ENCODE results near the gene EMC10.
"Not testable (repeated sequence)": the region's sequence is repeated elsewhere in the genome, so short reads cannot be mapped to it uniquely, and the experiment has no call there.

Gene EMC10

GRCh38 chr19:50451223-50451534 is 25.1 kb upstream of the EMC10 start:
- DNase-seq (ENCODE audit: low read depth in 2 of 2): no peak

GRCh38 chr19:50453243-50453642 is 23.1 kb upstream of the EMC10 start:
- DNase-seq (ENCODE audit: low read depth in 2 of 2): no peak

DNA sequence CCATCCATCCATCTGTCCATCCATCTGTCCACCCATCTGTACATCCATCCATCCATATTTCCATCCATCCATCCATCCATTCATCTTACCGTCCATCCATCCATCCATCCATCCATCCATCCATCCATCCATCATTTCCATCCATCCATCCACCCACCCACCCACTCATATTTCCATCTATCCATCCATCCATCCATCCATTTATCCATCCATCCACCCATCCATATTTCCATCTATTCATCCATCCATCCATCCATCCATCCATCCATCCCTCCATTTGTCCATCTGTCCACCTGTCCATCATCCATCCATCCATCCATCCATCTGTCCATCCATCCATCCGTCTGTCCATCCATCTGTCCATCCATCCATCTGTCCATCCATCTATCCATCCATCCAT is 20.3 kb upstream of the EMC10 start:
- no peak for DNase-seq (ENCODE audit: low read depth in 2 of 2)

- DNase-seq (ENCODE audit: low read depth in 2 of 2): no peak
Observed at GRCh38 chr19:50457300-50457699, 19.0 kb upstream of the EMC10 start.

- no peak for DNase-seq (ENCODE audit: low read depth in 2 of 2)
Observed at GRCh38 chr19:50458396-50459066, 17.8 kb upstream of the EMC10 start.

- DNase-seq (ENCODE audit: low read depth in 2 of 2): no peak
Observed at GRCh38 chr19:50459067-50459456, 17.2 kb upstream of the EMC10 start.

DNA sequence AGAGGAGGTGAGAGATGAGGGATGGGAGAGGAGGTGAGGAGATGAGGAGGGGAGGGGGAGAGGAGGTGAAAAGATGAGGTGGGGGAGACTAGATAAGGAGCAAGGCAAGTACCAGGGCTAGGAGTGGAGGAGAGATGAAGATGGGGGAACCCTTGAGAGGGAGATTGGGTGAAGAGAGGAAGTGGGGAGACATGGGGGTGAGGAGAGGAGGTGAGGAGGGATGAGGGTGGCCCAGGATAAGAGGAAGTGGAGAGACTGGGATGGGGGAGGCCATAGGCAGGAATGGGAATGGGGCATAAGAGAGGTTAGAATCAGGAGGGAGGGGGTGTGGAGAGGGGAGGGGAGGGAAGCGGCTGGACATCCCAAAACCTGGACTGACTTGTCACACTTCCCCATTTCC is 16.7 kb upstream of the EMC10 start:
- no peak for DNase-seq (ENCODE audit: low read depth in 2 of 2)

DNA sequence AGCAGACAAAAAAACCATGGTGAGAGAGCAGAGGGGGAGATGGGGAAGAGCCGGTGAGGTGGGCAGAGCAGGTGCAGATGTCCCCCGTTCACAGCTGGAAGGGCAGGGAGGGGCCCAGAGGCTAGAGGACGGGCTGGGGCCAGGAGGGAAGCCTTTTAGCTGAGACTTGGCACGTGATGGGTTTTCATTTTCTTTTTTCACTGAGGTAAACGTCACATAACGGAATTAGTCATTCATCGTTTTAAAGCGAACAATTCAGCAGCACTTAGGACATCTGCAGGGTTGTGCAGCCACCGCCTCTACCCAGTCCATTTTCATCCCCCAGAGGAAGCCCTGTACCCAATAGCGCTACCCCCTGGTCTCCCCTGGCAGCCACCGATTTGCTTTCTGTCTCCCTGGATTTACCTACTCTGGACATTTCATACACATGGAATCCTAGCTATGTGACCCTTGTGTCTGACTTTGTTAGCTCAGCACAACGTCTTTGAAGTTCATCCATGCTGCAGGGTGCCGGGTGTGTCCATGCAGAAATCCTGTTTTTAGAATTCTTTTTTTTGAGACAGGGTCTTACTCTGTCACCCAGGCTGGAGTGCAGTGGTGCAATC is 16.0 kb upstream of the EMC10 start:
- DNase-seq (ENCODE audit: low read depth in 2 of 2): no peak

DNA sequence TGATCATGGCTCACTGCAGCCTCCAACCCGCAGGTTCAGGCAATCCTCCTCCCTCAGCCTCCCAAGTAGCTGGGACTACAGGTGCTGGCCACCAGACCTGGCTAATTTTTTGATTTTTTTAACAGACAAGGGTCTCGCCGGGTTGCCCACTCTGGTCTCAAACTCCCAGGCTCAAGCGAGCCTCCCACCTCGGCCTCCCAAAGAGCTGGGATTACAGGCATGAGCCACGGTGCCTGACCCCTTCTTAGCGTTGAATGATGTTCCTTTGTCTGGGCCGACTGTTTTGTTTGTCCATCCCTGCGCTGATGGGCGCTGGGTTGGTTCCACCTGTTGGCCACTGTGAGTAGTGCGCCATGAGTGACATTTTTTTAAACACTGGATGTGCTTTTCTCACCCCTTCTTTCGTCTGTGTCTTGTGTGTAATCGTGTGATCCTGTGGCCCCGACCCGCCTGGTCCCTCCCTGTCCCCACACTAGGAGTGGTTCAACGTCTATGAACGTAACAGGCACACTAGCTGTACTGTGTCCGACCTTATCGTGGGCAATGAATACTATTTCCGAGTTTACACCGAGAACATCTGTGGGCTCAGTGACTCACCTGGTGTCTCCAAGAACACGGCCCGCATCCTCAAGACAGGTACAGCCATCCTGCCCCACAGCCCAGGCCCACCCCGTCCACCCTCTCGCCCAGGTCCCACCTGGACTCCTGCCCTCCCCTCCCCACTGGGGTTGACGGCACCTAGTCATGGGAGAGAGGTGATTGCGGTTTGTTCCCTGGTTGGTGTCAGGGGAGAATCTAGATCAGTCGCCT is 15.0 kb upstream of the EMC10 start:
- peak; percentile 44 to 55 for DNase-seq (ENCODE audit: low read depth in 2 of 2)

- DNase-seq (ENCODE audit: low read depth in 2 of 2): no peak
Observed at GRCh38 chr19:50462970-50463369, 13.3 kb upstream of the EMC10 start.

DNA sequence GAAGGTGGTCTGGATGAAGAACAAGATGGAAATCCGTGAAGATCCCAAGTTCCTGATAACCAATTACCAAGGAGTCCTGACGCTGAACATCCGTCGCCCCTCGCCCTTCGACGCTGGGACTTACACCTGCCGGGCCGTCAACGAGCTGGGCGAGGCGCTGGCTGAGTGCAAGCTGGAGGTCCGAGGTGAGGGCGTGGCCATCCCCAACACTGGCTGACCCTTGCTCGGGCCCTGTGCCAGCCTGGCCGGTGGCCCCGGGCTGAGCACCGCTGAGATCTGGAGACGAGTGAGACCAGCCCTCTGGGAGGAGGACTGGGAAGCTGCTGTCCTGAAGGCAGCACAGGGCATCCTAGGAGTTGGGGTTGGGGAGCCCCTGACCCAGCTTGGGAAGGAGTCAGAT is 12.0 kb upstream of the EMC10 start:
- DNase-seq (ENCODE audit: low read depth in 2 of 2): no peak

DNA sequence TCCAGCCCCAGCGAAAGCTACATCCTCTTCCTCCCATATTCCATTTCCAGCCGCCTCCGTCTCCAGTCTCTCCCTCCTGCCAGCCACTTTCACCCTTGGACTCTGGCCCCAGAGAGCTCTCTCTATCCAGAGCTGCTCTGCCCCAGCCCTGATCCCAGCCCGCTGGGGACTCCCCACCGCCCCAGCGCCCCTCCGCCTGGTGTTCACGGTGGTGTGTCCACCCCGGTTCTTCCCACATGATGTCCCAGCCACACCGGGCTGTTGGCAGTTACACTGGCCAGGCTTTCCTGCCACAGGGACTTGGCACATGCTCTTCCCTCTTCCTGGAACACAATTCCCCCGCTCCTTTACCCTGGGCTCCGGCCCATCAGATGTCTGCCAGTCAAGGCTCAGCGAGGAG is 11.3 kb upstream of the EMC10 start:
- DNase-seq (ENCODE audit: low read depth in 2 of 2): no peak

- DNase-seq (ENCODE audit: low read depth in 2 of 2): no peak
Observed at GRCh38 chr19:50465986-50466705, 10.2 kb upstream of the EMC10 start.

DNA sequence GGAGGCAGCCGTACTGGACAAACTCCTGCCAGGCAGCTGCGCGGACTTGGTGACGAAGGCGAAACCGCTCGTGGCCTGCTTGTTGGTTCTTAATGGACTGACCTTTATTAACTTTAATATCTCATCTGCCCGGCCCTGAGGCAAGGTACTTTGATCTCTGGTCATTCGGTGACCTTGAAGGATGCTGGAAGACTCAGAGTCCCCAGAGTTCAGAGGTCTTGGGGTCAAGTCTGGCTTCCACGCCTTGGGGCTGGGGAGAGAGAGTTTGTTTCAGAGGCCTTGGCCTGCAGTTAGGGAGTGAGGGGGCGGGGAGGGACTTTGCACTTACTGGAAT is 9.6 kb upstream of the EMC10 start:
- DNase-seq (ENCODE audit: low read depth in 2 of 2): no peak

DNA sequence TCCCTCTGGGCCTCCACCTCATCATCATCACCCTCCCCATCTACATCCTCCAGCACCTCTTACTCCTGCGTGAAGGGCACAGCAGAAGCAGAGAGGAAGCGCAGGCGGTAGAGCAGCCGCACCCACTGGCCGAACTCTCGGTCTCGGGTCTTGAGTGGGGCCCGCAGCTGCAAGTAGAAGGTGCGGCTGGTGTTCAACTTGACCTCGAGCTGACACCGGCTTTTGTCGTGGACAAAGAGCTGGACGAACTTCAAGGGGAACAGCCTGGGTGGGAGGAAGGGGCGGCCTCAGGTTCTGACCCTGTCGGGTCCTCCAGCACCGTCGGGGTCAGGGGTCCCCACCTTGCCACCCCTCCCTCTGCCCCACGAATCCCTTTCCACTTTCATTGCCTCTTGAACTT is 8.7 kb upstream of the EMC10 start:
- no peak for DNase-seq (ENCODE audit: low read depth in 2 of 2)

DNA sequence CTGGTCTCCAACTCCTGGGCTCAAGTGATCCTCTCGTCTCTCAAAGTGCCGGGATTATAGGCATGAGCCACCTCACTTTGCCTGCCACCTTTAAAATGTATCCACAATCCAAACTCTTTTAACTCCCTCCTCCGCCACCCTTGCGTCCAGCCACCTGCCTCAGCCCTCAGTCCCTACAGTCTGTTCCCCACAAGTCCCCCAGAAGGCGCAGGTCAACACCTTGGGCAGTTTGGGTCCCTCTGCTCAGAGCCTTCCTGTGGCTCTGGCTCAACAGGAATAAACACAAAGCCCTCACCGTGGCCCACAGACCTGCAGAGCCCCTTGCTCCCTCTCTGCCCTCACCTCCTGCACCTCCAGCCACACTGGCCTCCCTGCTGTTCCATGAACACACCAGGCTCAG is 7.5 kb upstream of the EMC10 start:
- DNase-seq (ENCODE audit: low read depth in 2 of 2): no peak

DNA sequence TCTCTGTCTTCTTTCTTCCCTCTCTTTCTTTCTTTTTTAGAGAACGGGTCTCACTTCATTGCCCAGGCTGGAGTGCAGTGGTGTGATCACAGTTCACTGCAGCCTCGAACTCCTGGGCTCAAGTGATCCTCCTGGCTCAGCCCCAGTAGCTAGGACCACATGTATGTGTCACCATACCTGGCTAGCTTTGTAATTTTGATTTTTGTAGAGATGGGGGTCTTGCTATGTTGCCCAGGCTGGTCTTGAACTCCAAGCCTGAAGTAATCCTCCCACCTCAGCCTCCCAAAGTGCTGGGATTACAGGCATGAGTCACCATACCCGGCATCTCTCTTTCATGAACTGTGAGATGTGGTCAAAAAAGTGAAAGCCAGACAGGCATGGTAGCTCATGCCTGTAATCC is 3.0 kb upstream of the EMC10 start:
- not testable (repeated sequence) for DNase-seq (ENCODE audit: low read depth in 2 of 2)

GRCh38 chr19:50475101-50475568 is 1.2 kb upstream of the EMC10 start:
- DNase-seq (ENCODE audit: low read depth in 2 of 2): no peak

GRCh38 chr19:50475736-50476223 is 527 bp upstream of the EMC10 start:
- no peak for DNase-seq (ENCODE audit: low read depth in 2 of 2)

GRCh38 chr19:50476907-50477238 is 566 bp downstream of the EMC10 start:
- DNase-seq (ENCODE audit: low read depth in 2 of 2): no peak

DNA sequence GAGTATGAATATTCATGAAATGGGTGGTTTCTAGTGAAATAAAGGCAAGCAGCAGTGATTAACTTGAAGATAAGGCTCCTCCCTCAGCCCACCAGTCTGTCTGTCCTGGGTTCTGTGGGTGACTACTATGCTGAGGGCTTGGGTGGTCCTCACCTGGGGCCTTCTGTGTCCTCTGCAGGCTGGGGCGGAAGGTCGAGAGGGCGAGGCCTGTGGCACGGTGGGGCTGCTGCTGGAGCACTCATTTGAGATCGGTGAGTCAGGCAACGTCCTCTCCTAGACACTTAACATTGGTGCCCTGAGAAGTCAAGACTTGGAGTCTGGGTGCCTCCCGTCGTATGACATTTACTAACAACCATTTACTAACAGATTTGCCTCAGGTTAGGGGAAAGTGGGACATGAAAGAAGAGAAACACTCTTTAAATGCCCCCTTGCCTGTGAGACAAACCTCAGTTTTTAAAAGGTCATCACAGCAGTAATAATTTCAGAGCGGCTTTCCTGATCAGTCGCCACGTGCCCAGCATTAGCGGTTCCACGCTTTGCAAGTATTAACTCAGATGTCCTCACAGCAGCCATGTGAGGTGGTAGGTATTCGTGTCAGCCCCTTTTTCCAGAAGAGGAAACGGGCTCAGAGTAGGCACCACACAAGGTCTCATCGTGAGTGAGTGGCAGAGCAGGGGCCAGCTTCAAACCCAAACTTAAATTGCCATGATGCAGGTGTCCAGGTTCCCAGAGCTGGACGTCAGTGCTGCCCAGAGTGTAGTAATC is 1.6 kb downstream of the EMC10 start:
- DNase-seq (ENCODE audit: low read depth in 2 of 2): no peak
